OCI-LY7 (cell line): ENCODE data around the gene XCL1. TPM values are rescaled to one million over a fixed set of nuclear protein-coding genes. Genes with fewer than 3 reads are reported as not detected.

Source experiments
- BruUV-seq: library from RNA; stranded (reverse); fragments of 400-500 nt; replicated peaks from 2 replicates; lab custom pipeline; 2021; lab: Mats Ljungman, UMichigan
- CTCF ChIA-PET: fragments of 300-600 bp; sonication (Branson Sonifier 250); formaldehyde crosslinking; loops from one replicate; lab custom pipeline; 2022; ENCODE audit warnings: antibody characterized with exemption; ENCODE audit not compliant: unreplicated experiment; lab: Charles Lee
- POLR2A ChIA-PET: fragments of 300-600 bp; sonication (Branson Sonifier 250); formaldehyde crosslinking; loops from one replicate; lab custom pipeline; 2022; ENCODE audit warnings: antibody characterized with exemption; lab: Charles Lee
- DNase-seq: peaks from one replicate; pipeline ENCODE4 v3.0.0-alpha.2; 2015; ENCODE audit warnings: low spot score
- H2AFZ ChIP-seq: fragments of 200-600 bp; sonication (generic), shearing (Covaris generic); 2 replicates; pipeline ENCODE4 v1.6.1; 2014; ENCODE audit warnings: mild to moderate bottlenecking, antibody characterized with exemption, low read length, moderate library complexity
- H3K27ac ChIP-seq: fragments of 200-600 bp; sonication (generic); 2 replicates; pipeline ENCODE4 v1.5.1; 2014; ENCODE audit warnings: mixed run types, low read depth, mild to moderate bottlenecking, moderate library complexity, low read length, inconsistent platforms; ENCODE audit not compliant: poor library complexity, severe bottlenecking
- H3K36me3 ChIP-seq: fragments of 200-600 bp; sonication (generic); 2 replicates; pipeline ENCODE4 v1.6.1; 2014; ENCODE audit warnings: mild to moderate bottlenecking, antibody characterized with exemption, low read length, moderate library complexity, mixed read lengths; ENCODE audit not compliant: insufficient read depth
- H3K4me1 ChIP-seq: fragments of 200-600 bp; sonication (generic); 2 replicates; pipeline ENCODE4 v1.5.1; 2014; ENCODE audit warnings: mild to moderate bottlenecking, low read length; ENCODE audit not compliant: insufficient read depth, poor library complexity, severe bottlenecking
- H3K4me2 ChIP-seq: fragments of 200-600 bp; sonication (generic); 2 replicates; pipeline ENCODE4 v1.6.1; 2014; ENCODE audit warnings: mild to moderate bottlenecking, low read length
- H3K4me3 ChIP-seq: fragments of 200-600 bp; sonication (generic); 2 replicates; pipeline ENCODE4 v1.5.1; 2014; ENCODE audit warnings: mild to moderate bottlenecking, low read depth, low read length; ENCODE audit not compliant: poor library complexity, severe bottlenecking
- H3K79me2 ChIP-seq: fragments of 200-600 bp; sonication (generic); 2 replicates; pipeline ENCODE4 v1.6.1; 2016; ENCODE audit warnings: low read depth, mild to moderate bottlenecking, low read length, moderate library complexity, mixed read lengths; ENCODE audit not compliant: insufficient read depth
- H3K9me2 ChIP-seq: fragments of 200-600 bp; sonication (generic); 2 replicates; pipeline ENCODE4 v1.6.1; 2016; ENCODE audit warnings: mild to moderate bottlenecking, low read length, mixed read lengths; ENCODE audit not compliant: insufficient read depth
- H3K9me3 ChIP-seq: fragments of 200-600 bp; sonication (generic); 2 replicates; pipeline ENCODE4 v1.6.1; 2014; ENCODE audit warnings: mild to moderate bottlenecking, mixed run types, low read length, mixed read lengths
- H4K20me1 ChIP-seq: fragments of 200-600 bp; sonication (generic); 2 replicates; pipeline ENCODE4 v1.6.1; 2014; ENCODE audit warnings: mild to moderate bottlenecking, antibody characterized with exemption, low read length, moderate library complexity, mixed read lengths; ENCODE audit not compliant: insufficient read depth
- CTCF ChIP-seq: fragments of 200-600 bp; sonication (generic); conservative IDR thresholded peaks from 2 replicates; pipeline ENCODE4 v1.5.1; 2014; ENCODE audit warnings: mild to moderate bottlenecking, antibody characterized with exemption, low read length, moderate library complexity, mixed read lengths
- EZH2phosphoT487 ChIP-seq: fragments of 200-600 bp; sonication (generic); IDR thresholded peaks from 2 replicates; pipeline ENCODE4 v1.6.1; 2018; ENCODE audit warnings: low read depth, borderline replicate concordance, mild to moderate bottlenecking, mixed run types, antibody characterized with exemption, low read length, moderate library complexity, mixed read lengths
- intact Hi-C: fragments of 100-400 bp; cut with micrococcal nuclease; formaldehyde crosslinking; loops from one replicate; pipeline ENCODE4 v1.10.0; 2022; ENCODE audit not compliant: unreplicated experiment
- total RNA-seq, 2 experiments: library from RNA; depleted of rRNA in 1 of 2; stranded (reverse); fragments of >200 nt in 1 of 2; shearing (Covaris generic) in 1 of 2; gene quantifications; 2 replicates each; pipeline ENCODE4 v1.2.3, GENCODE V29; 2014 to 2022

The XCL1 gene
- total RNA-seq, 2 experiments from 2014 or later = not detected

GRCh38 chr1:168598125-168598524, 21.7 kb downstream of the XCL1 start:
- Histone ChIP-seq H3K36me3 (no peaks in the 10 kb centered on the region), H3K4me3 (no peak overlapping the region), H3K27ac (no peak overlapping the region), H3K9me3 (no peaks in the 10 kb centered on the region), H3K4me2 (no peak overlapping the region), H4K20me1 (no peaks in the 10 kb centered on the region), H2AFZ (no peak overlapping the region), H3K4me1 (no peaks in the 10 kb centered on the region), H3K9me2 (no peaks in the 10 kb centered on the region), H3K79me2 (no peaks in the 10 kb centered on the region)
- intact Hi-C loops = no loop called here
- TF ChIP-seq CTCF (no peak), EZH2phosphoT487 (no peak)
- no peak for DNase-seq
- ChIA-PET CTCF (no interaction called here), POLR2A (no interaction called here)
- no TSS peak for BruUV-seq

GRCh38 chr1:168598892-168599291, 22.5 kb downstream of the XCL1 start:
- Histone ChIP-seq H3K27ac (no peak overlapping the region), H2AFZ (no peak overlapping the region), H3K4me3 (no peak overlapping the region), H3K36me3 (no peaks in the 10 kb centered on the region), H3K9me2 (no peaks in the 10 kb centered on the region), H3K4me1 (no peaks in the 10 kb centered on the region), H4K20me1 (no peaks in the 10 kb centered on the region), H3K79me2 (no peaks in the 10 kb centered on the region), H3K9me3 (no peaks in the 10 kb centered on the region), H3K4me2 (no peak overlapping the region)
- ChIA-PET CTCF (no interaction called here), POLR2A (no interaction called here)
- intact Hi-C loops = no loop called here
- BruUV-seq = no TSS peak
- TF ChIP-seq EZH2phosphoT487 (no peak), CTCF (no peak)
- DNase-seq = no peak

- Histone ChIP-seq H2AFZ (no peak overlapping the region), H3K4me2 (no peak overlapping the region), H3K27ac (no peak overlapping the region), H3K9me2 (no peaks in the 10 kb centered on the region), H3K4me1 (no peaks in the 10 kb centered on the region), H3K4me3 (no peak overlapping the region), H3K9me3 (no peaks in the 10 kb centered on the region), H4K20me1 (no peaks in the 10 kb centered on the region), H3K79me2 (no peaks in the 10 kb centered on the region), H3K36me3 (no peaks in the 10 kb centered on the region)
- no peak for DNase-seq
- ChIA-PET CTCF (no interaction called here), POLR2A (interaction anchor here (0.5 kb wide), 1 partner anchor 1099 kb away, joined by 4 read pairs; no protein-coding TSS in a partner anchor)
- BruUV-seq = no TSS peak
- no peak for TF ChIP-seq CTCF
- TF ChIP-seq EZH2phosphoT487 = no peak
- intact Hi-C loops = loop anchor here (5.0 to 10.0 kb wide), 3 partner anchors 535 to 1113 kb away; partner anchors contain the start of gene SELL
Observed at GRCh38 chr1:168599641-168600040, 23.2 kb downstream of the XCL1 start.
